H9 (cell line): ENCODE results near the gene CBLN3. TPM values are rescaled to one million over a fixed set of nuclear protein-coding genes. Genes with fewer than 3 reads are reported as not detected.
"Not testable (repeated sequence)": the region's sequence is repeated elsewhere in the genome, so short reads cannot be mapped to it uniquely, and the experiment has no call there.

Experiments used
- DNase-seq: peaks from one replicate; pipeline ENCODE4 v3.0.0-alpha.2; 2017
- H2AFZ ChIP-seq: one replicate; pipeline ENCODE4 v1.6.1; 2013; ENCODE audit warnings: mild to moderate bottlenecking, low read length, control low read depth, moderate library complexity
- H2AK5ac ChIP-seq: 2 replicates; pipeline ENCODE4 v1.6.1; 2013; ENCODE audit warnings: low read length, control low read depth, mixed read lengths; ENCODE audit not compliant: insufficient read length
- H2BK120ac ChIP-seq: one replicate; pipeline ENCODE4 v1.6.1; 2013; ENCODE audit warnings: low read depth, mild to moderate bottlenecking, low read length, control low read depth, inconsistent platforms; ENCODE audit not compliant: poor library complexity, severe bottlenecking
- H2BK12ac ChIP-seq: 2 replicates; pipeline ENCODE4 v1.6.1; 2013; ENCODE audit warnings: low read length, control low read depth, mixed read lengths, low read depth; ENCODE audit not compliant: insufficient read length
- H2BK15ac ChIP-seq: 2 replicates; pipeline ENCODE4 v1.6.1; 2013; ENCODE audit warnings: low read depth, low read length, control low read depth
- H2BK20ac ChIP-seq: one replicate; pipeline ENCODE4 v1.6.1; 2013; ENCODE audit warnings: low read depth, mild to moderate bottlenecking, low read length, control low read depth, inconsistent platforms; ENCODE audit not compliant: poor library complexity, severe bottlenecking
- H2BK5ac ChIP-seq: 2 replicates; pipeline ENCODE4 v1.6.1; 2013; ENCODE audit warnings: low read length, control low read depth, mixed read lengths; ENCODE audit not compliant: insufficient read length
- H3K14ac ChIP-seq: 2 replicates; pipeline ENCODE4 v1.6.1; 2013; ENCODE audit warnings: low read length, control low read depth; ENCODE audit not compliant: insufficient read depth
- H3K18ac ChIP-seq: 2 replicates; pipeline ENCODE4 v1.6.1; 2013; ENCODE audit warnings: low read depth, mild to moderate bottlenecking, mixed read lengths, low read length, control low read depth; ENCODE audit not compliant: insufficient read length
- H3K23ac ChIP-seq: 2 replicates; pipeline ENCODE4 v1.6.1; 2013; ENCODE audit warnings: low read length, control low read depth, mixed read lengths, low read depth; ENCODE audit not compliant: insufficient read length
- H3K23me2 ChIP-seq: 2 replicates; pipeline ENCODE4 v1.6.1; 2013; ENCODE audit warnings: low read depth, mild to moderate bottlenecking, mixed read lengths, low read length, control low read depth; ENCODE audit not compliant: insufficient read length, poor library complexity, severe bottlenecking
- H3K27ac ChIP-seq: 2 replicates; pipeline ENCODE4 v1.5.1; 2013; ENCODE audit warnings: low read length, control low read depth, mixed read lengths, low read depth; ENCODE audit not compliant: insufficient read length
- H3K27me3 ChIP-seq: 2 replicates; pipeline ENCODE4 v1.6.1; 2013; ENCODE audit warnings: low read length, control low read depth, inconsistent platforms; ENCODE audit not compliant: insufficient read depth
- H3K4ac ChIP-seq: 2 replicates; pipeline ENCODE4 v1.6.1; 2013; ENCODE audit warnings: low read depth, mild to moderate bottlenecking, control low read depth, inconsistent platforms, low read length, moderate library complexity
- H3K4me1 ChIP-seq: 2 replicates; pipeline ENCODE4 v1.6.1; 2013; ENCODE audit warnings: low read length, control low read depth, inconsistent platforms; ENCODE audit not compliant: insufficient read depth
- H3K4me2 ChIP-seq: 2 replicates; pipeline ENCODE4 v1.6.1; 2013; ENCODE audit warnings: low read length, control low read depth, mixed read lengths; ENCODE audit not compliant: insufficient read length, insufficient read depth
- H3K56ac ChIP-seq: 2 replicates; pipeline ENCODE4 v1.6.1; 2013; ENCODE audit warnings: low read depth, mild to moderate bottlenecking, mixed read lengths, low read length, control low read depth; ENCODE audit not compliant: insufficient read length
- H3K79me1 ChIP-seq: 2 replicates; pipeline ENCODE4 v1.6.1; 2013; ENCODE audit warnings: low read depth, mild to moderate bottlenecking, moderate library complexity, low read length, control low read depth, inconsistent platforms; ENCODE audit not compliant: insufficient read depth, poor library complexity, severe bottlenecking
- H3K79me2 ChIP-seq: 2 replicates; pipeline ENCODE4 v1.6.1; 2013; ENCODE audit warnings: low read length, control low read depth, inconsistent platforms; ENCODE audit not compliant: insufficient read depth
- H3K9ac ChIP-seq: 2 replicates; pipeline ENCODE4 v1.6.1; 2013; ENCODE audit warnings: low read length, control low read depth, mixed read lengths; ENCODE audit not compliant: insufficient read length; ENCODE audit errors: extremely low read depth
- H3K9me3 ChIP-seq: one replicate; pipeline ENCODE4 v1.6.1; 2013; ENCODE audit warnings: low read depth, low read length, inconsistent platforms; ENCODE audit not compliant: control insufficient read depth
- H3T11ph ChIP-seq: one replicate; pipeline ENCODE4 v1.6.1; 2013; ENCODE audit warnings: mild to moderate bottlenecking, low read length, control low read depth, inconsistent platforms
- H4K20me1 ChIP-seq: one replicate; pipeline ENCODE4 v1.6.1; 2013; ENCODE audit not compliant: control insufficient read depth, insufficient read length, insufficient read depth
- H4K5ac ChIP-seq: 2 replicates; pipeline ENCODE4 v1.6.1; 2013; ENCODE audit warnings: low read depth, mild to moderate bottlenecking, mixed read lengths, low read length, control low read depth; ENCODE audit not compliant: insufficient read length
- H4K8ac ChIP-seq: replicated peaks from 2 replicates; pipeline ENCODE4 v1.6.1; 2013; ENCODE audit warnings: low read length, control low read depth, mixed read lengths, low read depth; ENCODE audit not compliant: insufficient read length
- H4K91ac ChIP-seq: 2 replicates; pipeline ENCODE4 v1.6.1; 2013; ENCODE audit warnings: low read depth, mild to moderate bottlenecking, moderate library complexity, mixed read lengths, low read length, control low read depth; ENCODE audit not compliant: insufficient read length
- H3K27ac Mint-ChIP-seq, 3 experiments: 2 replicates in 2 of 3; 3 replicates in 1 of 3; pipeline ENCODE4 v1.8.0; 2020 to 2021; ENCODE audit warnings: mixed read lengths in 3 of 3, mild to moderate bottlenecking in 1 of 3, moderate library complexity in 1 of 3
- H3K27me3 Mint-ChIP-seq: 2 replicates; pipeline ENCODE4 v1.8.0; 2021; ENCODE audit warnings: low read depth, mild to moderate bottlenecking, moderate library complexity, mixed read lengths
- H3K36me3 Mint-ChIP-seq, 3 experiments: 2 replicates in 2 of 3; 3 replicates in 1 of 3; pipeline ENCODE4 v1.8.0; 2020 to 2021; ENCODE audit warnings: low read depth in 3 of 3, mixed read lengths in 3 of 3; ENCODE audit not compliant: insufficient read depth in 1 of 3
- H3K4me1 Mint-ChIP-seq, 2 experiments: 2 replicates each; pipeline ENCODE4 v1.8.0; 2020; ENCODE audit warnings: mixed read lengths in 2 of 2
- H3K4me3 Mint-ChIP-seq, 2 experiments: 2 replicates in 1 of 2; 3 replicates in 1 of 2; pipeline ENCODE4 v1.8.0; 2020 to 2021; ENCODE audit warnings: mild to moderate bottlenecking in 2 of 2, mixed read lengths in 2 of 2, moderate library complexity in 1 of 2
- H3K9me3 Mint-ChIP-seq, 2 experiments: 2 replicates in 1 of 2; 3 replicates in 1 of 2; pipeline ENCODE4 v1.8.0; 2020; ENCODE audit warnings: mild to moderate bottlenecking in 2 of 2, mixed read lengths in 2 of 2, moderate library complexity in 1 of 2
- CTCF ChIP-seq: fragments of 200-600 bp; sonication (generic); conservative IDR thresholded peaks from 3 replicates; pipeline ENCODE4 v1.8.0; 2021; ENCODE audit warnings: antibody characterized with exemption, mild to moderate bottlenecking
- WGBS: extraction: QIAGEN DNeasy Blood & Tissue Kit; methylation state at CpG from one replicate; pipeline ENCODE4 v1.1.7; 2013; ENCODE audit warnings: missing lambda C conversion rate, low lambda C conversion rate, mixed read lengths; ENCODE audit not compliant: insufficient read length; ENCODE audit errors: extremely low coverage; 5-methylcytosine and 5-hydroxymethylcytosine counted together
- total RNA-seq: library from RNA; stranded (reverse); gene quantifications from 2 replicates; pipeline ENCODE4 v1.2.1, GENCODE V29; 2021

The CBLN3 gene
- total RNA-seq, 1 experiment from 2014 or later = 0.39 TPM

GRCh38 chr14:24456980-24457379 is 27.5 kb upstream of the CBLN3 start:
- Mint-ChIP-seq H3K4me1 (no peaks in the 10 kb centered on the region), H3K27ac (no peak overlapping the region), H3K9me3 (peaks cover 26 to 34% of the 10 kb centered on the region in 2 experiments), H3K4me3 (no peak overlapping the region), H3K36me3 (peaks cover 14 to 19% (median 19%) of the 10 kb centered on the region in 3 experiments), H3K27me3 (peaks cover 2% of the 10 kb centered on the region; the same call in 1 of the 2 replicates)
- no peaks in the 10 kb centered on the region for H3K79me2 ChIP-seq
- no peak overlapping the region for H2BK12ac ChIP-seq
- no peak overlapping the region for H2BK15ac ChIP-seq
- H4K5ac ChIP-seq = no peak overlapping the region
- no peak overlapping the region for H3K23ac ChIP-seq
- no peaks in the 10 kb centered on the region for H3K23me2 ChIP-seq
- no peak overlapping the region for H3K18ac ChIP-seq
- H3K79me1 ChIP-seq = no peaks in the 10 kb centered on the region
- H3K4me1 ChIP-seq = no peaks in the 10 kb centered on the region
- no peaks in the 10 kb centered on the region for H4K20me1 ChIP-seq
- H3K14ac ChIP-seq = no peak overlapping the region
- no peak overlapping the region for H4K91ac ChIP-seq
- no peak overlapping the region for H3K27ac ChIP-seq
- DNase-seq = no peak
- no peaks in the 10 kb centered on the region for H3K9me3 ChIP-seq
- no peak overlapping the region for H2BK5ac ChIP-seq
- no peak overlapping the region for H2AFZ ChIP-seq
- no peak overlapping the region for H4K8ac ChIP-seq
- TF ChIP-seq CTCF = no peak
- H2AK5ac ChIP-seq = no peak overlapping the region
- no peak overlapping the region for H3K4me2 ChIP-seq
- no peak overlapping the region for H3K4ac ChIP-seq
- no peak overlapping the region for H2BK20ac ChIP-seq
- no peak overlapping the region for H3T11ph ChIP-seq
- H3K27me3 ChIP-seq = no peaks in the 10 kb centered on the region
- H3K56ac ChIP-seq = no peak overlapping the region
- no peak overlapping the region for H3K9ac ChIP-seq
- no peak overlapping the region for H2BK120ac ChIP-seq

- H3K79me1 ChIP-seq, H2BK20ac ChIP-seq, H3K56ac ChIP-seq, H3K27ac Mint-ChIP-seq, H3K4me1 ChIP-seq, H3K79me2 ChIP-seq, H3K27me3 ChIP-seq, H2BK12ac ChIP-seq, H3K14ac ChIP-seq, H4K5ac ChIP-seq, H3K4me3 Mint-ChIP-seq, H3K27me3 Mint-ChIP-seq, H4K8ac ChIP-seq, H3K23me2 ChIP-seq, H3K9me3 ChIP-seq, H3K27ac ChIP-seq, H2BK120ac ChIP-seq, H3K18ac ChIP-seq, H3K4me2 ChIP-seq, H2AK5ac ChIP-seq, H3K23ac ChIP-seq, H3T11ph ChIP-seq, H2BK5ac ChIP-seq, H3K4me1 Mint-ChIP-seq, H2BK15ac ChIP-seq, H3K4ac ChIP-seq, H4K91ac ChIP-seq, DNase-seq, H2AFZ ChIP-seq, H4K20me1 ChIP-seq, H3K9ac ChIP-seq: not testable (repeated sequence)
- Mint-ChIP-seq H3K36me3 (peaks cover 13 to 19% (median 19%) of the 10 kb centered on the region in 3 experiments), H3K9me3 (peaks cover 25 to 31% of the 10 kb centered on the region in 2 experiments)
- WGBS = no CpG with 5 or more reads among the region's 2 CpGs
Observed at GRCh38 chr14:24450828-24451227, 21.4 kb upstream of the CBLN3 start.
